MM.1S (cell line): ENCODE data around the gene LAD1.

Experiments
- DNase-seq: peaks from one replicate; pipeline ENCODE4 v3.0.0-alpha.2; 2015
- H2AFZ ChIP-seq: fragments of 300-600 bp; sonication (generic); 2 replicates; pipeline ENCODE4 v1.6.0; 2016; ENCODE audit warnings: antibody characterized with exemption, low read length
- H3F3A ChIP-seq: fragments of 300-600 bp; sonication (generic); 2 replicates; pipeline ENCODE4 v1.6.1; 2016; ENCODE audit warnings: mild to moderate bottlenecking, antibody characterized with exemption, low read length, moderate library complexity, mixed read lengths; ENCODE audit not compliant: insufficient read depth
- H3K27ac ChIP-seq: fragments of 300-600 bp; sonication (generic); 2 replicates; pipeline ENCODE4 v1.5.1; 2016; ENCODE audit warnings: mild to moderate bottlenecking, low read length
- H3K27me3 ChIP-seq: fragments of 300-600 bp; sonication (generic); replicated peaks from 2 replicates; pipeline ENCODE4 v1.6.0; 2016; ENCODE audit warnings: low read length; ENCODE audit not compliant: insufficient read depth
- H3K36me3 ChIP-seq: fragments of 300-600 bp; sonication (generic); replicated peaks from 2 replicates; pipeline ENCODE4 v1.6.1; 2016; ENCODE audit warnings: mild to moderate bottlenecking, low read length, mixed read lengths; ENCODE audit not compliant: insufficient read depth
- H3K4me1 ChIP-seq: fragments of 300-600 bp; sonication (generic); 2 replicates; pipeline ENCODE4 v1.6.1; 2016; ENCODE audit warnings: low read length, mixed read lengths
- H3K4me2 ChIP-seq: fragments of 300-600 bp; sonication (generic); 2 replicates; pipeline ENCODE4 v1.6.0; 2016; ENCODE audit warnings: low read depth, low read length
- H3K4me3 ChIP-seq: fragments of 300-600 bp; sonication (generic); 2 replicates; pipeline ENCODE4 v1.5.1; 2016; ENCODE audit warnings: low read length, mixed read lengths
- H3K79me2 ChIP-seq: fragments of 300-600 bp; sonication (generic); 2 replicates; pipeline ENCODE4 v1.6.1; 2016; ENCODE audit warnings: mixed run types, low read length, mixed read lengths
- H3K9ac ChIP-seq: fragments of 300-600 bp; sonication (generic); 2 replicates; pipeline ENCODE4 v1.6.1; 2016; ENCODE audit warnings: low read length, mixed read lengths
- H3K9me2 ChIP-seq: fragments of 300-600 bp; sonication (generic); replicated peaks from 2 replicates; pipeline ENCODE4 v1.6.1; 2016; ENCODE audit warnings: mild to moderate bottlenecking, low read length, mixed read lengths; ENCODE audit not compliant: insufficient read depth
- H3K9me3 ChIP-seq: fragments of 300-600 bp; sonication (generic); replicated peaks from 2 replicates; pipeline ENCODE4 v1.6.1; 2016; ENCODE audit warnings: mild to moderate bottlenecking, low read length, mixed read lengths; ENCODE audit not compliant: insufficient read depth
- H4K20me1 ChIP-seq: fragments of 300-600 bp; sonication (generic); 2 replicates; pipeline ENCODE4 v1.6.1; 2016; ENCODE audit warnings: mild to moderate bottlenecking, low read length, moderate library complexity, mixed read lengths; ENCODE audit not compliant: insufficient read depth
- EZH2 ChIP-seq: fragments of 300-600 bp; sonication (generic); optimal IDR thresholded peaks from 2 replicates; pipeline ENCODE3; 2017; ENCODE audit warnings: low read depth, mild to moderate bottlenecking, antibody characterized with exemption, low read length, mixed read lengths
- EZH2phosphoT487 ChIP-seq: fragments of 300-600 bp; sonication (generic); IDR thresholded peaks from 2 replicates; pipeline ENCODE4 v1.6.1; 2018; ENCODE audit warnings: antibody characterized with exemption, low read length
- TF ChIP-seq, protein P1 (sequence below): fragments of 300-600 bp; sonication (generic); IDR thresholded peaks from 2 replicates; pipeline ENCODE4 v1.5.1; 2016; ENCODE audit warnings: antibody characterized with exemption, low read length, mixed read lengths

LAD1 gene

DNA sequence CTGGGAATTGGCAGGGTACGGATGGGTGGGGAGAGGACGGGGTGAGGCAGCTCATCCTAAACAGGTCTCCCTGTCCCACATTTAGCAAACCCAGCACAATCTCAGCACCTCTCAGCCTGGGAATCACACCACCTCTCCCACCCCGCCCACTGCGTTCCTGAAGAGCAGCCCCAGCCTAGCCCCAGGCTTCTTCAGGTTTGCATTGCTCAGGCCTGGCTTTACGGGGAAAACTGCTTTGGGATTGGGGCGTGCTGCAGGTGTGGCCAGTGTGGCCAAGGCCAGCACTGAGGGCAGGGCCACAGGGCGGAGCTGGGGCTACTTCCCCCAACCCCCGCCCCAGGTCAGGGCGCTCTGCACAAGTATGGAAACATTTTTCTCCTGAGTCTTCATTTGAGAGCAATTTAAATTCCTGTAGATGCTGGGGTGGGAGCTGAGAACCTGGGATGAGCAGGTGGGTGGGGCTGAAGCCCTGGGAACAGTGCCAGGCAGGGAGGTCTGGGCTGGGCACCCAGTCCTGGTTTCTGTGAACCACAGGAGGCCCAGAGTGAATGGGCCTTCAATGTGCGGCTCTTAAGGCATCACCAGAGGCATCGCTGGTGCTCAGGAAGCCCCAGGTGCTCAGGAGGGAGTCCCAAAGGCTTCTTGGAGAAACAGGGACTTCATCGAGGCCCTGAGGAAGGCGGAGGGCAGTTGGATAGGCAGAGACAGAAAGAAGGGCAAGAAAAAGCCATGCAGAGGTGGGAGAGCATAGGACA, 45.8 kb downstream of the LAD1 start:
- Histone ChIP-seq H3K27me3 (peaks cover 94% of the 10 kb centered on the region), H4K20me1 (no peaks in the 10 kb centered on the region)

DNA sequence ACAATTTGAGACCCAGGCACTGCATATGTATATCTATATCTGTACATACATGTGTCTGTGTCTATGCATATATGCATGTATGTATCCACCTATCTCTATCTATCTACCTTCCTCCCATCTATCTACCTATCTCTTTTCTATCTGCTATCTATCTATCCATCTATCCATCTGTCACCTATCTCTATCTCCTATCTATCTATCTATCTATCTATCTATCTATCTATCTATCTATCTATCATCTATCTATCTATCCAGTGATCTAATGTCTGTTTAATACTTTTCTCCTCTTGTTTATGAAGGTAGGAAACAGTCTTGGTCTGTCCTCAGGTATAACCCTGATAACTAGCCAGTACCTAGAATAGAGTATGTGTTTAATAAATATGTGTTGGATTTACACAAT, 47.5 kb downstream of the LAD1 start:
- Histone ChIP-seq H3K4me2 (no peak overlapping the region), H3K4me3 (no peak overlapping the region), H2AFZ (no peak overlapping the region), H3K27me3 (peaks cover 85% of the 10 kb centered on the region), H3K9ac (no peak overlapping the region), H3K4me1 (no peaks in the 10 kb centered on the region), H3K9me3 (no peaks in the 10 kb centered on the region), H3F3A (no peaks in the 10 kb centered on the region), H3K36me3 (no peaks in the 10 kb centered on the region), H3K9me2 (no peaks in the 10 kb centered on the region), H3K79me2 (no peaks in the 10 kb centered on the region), H3K27ac (no peak overlapping the region), H4K20me1 (no peaks in the 10 kb centered on the region)
- TF ChIP-seq EZH2 (no peak), EZH2phosphoT487 (no peak)
- TF ChIP-seq, protein P1, sequence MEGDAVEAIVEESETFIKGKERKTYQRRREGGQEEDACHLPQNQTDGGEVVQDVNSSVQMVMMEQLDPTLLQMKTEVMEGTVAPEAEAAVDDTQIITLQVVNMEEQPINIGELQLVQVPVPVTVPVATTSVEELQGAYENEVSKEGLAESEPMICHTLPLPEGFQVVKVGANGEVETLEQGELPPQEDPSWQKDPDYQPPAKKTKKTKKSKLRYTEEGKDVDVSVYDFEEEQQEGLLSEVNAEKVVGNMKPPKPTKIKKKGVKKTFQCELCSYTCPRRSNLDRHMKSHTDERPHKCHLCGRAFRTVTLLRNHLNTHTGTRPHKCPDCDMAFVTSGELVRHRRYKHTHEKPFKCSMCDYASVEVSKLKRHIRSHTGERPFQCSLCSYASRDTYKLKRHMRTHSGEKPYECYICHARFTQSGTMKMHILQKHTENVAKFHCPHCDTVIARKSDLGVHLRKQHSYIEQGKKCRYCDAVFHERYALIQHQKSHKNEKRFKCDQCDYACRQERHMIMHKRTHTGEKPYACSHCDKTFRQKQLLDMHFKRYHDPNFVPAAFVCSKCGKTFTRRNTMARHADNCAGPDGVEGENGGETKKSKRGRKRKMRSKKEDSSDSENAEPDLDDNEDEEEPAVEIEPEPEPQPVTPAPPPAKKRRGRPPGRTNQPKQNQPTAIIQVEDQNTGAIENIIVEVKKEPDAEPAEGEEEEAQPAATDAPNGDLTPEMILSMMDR, result no peak
- DNase-seq, result no peak

More for the DNA sequence above, 45.8 kb downstream of the LAD1 start:
- Histone ChIP-seq H3K9me2 (no peaks in the 10 kb centered on the region), H3K27ac (no peak overlapping the region), H3K79me2 (no peaks in the 10 kb centered on the region), H3K4me1 (no peaks in the 10 kb centered on the region), H3F3A (no peaks in the 10 kb centered on the region), H3K4me2 (no peak overlapping the region), H3K9ac (no peak overlapping the region), H2AFZ (no peak overlapping the region), H3K4me3 (no peak overlapping the region), H3K9me3 (no peaks in the 10 kb centered on the region), H3K36me3 (no peaks in the 10 kb centered on the region)
- no peak for TF ChIP-seq EZH2
- TF ChIP-seq, protein P1, result no peak
- no peak for TF ChIP-seq EZH2phosphoT487
- no peak for DNase-seq

DNA sequence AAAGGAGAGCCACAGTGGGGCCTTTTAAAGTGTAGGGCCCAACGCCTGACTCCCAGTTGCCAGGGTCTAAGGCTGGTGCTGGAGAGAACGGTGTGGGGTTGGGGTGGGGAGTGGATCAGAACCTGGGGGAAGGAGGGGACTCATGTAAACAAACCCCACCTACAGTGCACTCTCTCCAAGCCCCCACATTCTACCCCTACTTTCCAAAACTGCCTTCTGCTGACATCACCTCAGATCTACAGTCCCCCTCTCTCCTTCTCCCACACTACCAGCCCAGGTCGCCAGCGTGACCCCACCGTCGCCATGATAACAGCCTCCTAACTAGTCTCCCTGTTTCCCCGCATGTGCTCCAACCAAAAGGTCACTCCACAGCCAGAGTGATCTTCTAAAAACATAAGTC, 48.2 kb downstream of the LAD1 start:
- no peak for DNase-seq
- Histone ChIP-seq H3K4me1 (no peaks in the 10 kb centered on the region), H3K9ac (no peak overlapping the region), H3K9me3 (no peaks in the 10 kb centered on the region), H3K79me2 (no peaks in the 10 kb centered on the region), H3K4me3 (no peak overlapping the region), H3K36me3 (no peaks in the 10 kb centered on the region), H3K9me2 (no peaks in the 10 kb centered on the region), H4K20me1 (no peaks in the 10 kb centered on the region), H2AFZ (no peak overlapping the region), H3K27me3 (peaks cover 77% of the 10 kb centered on the region), H3K4me2 (no peak overlapping the region), H3K27ac (no peak overlapping the region), H3F3A (no peaks in the 10 kb centered on the region)
- TF ChIP-seq, protein P1, result no peak
- TF ChIP-seq EZH2phosphoT487 (no peak), EZH2 (no peak)
